HCT116 (cell line): ENCODE measurements around the gene CD2. TPM values are rescaled to one million over a fixed set of nuclear protein-coding genes. Genes with fewer than 3 reads are reported as not detected.

ENCODE experiments used
- ATAC-seq: fragments of 200-7000 bp; cut with Tn5 transposase; 2 replicates; pipeline ENCODE4 v1.9.1; 2020; ENCODE audit warnings: mild to moderate bottlenecking, moderate library complexity
- BruUV-seq: library from RNA; stranded (reverse); fragments of 400-500 nt; replicated peaks from 2 replicates; lab custom pipeline; 2021; lab: Mats Ljungman, UMichigan
- CTCF ChIA-PET: fragments of 300-600 bp; sonication (Branson Sonifier 250); formaldehyde crosslinking; loops from one replicate; lab custom pipeline; 2021; ENCODE audit warnings: antibody characterized with exemption; lab: Charles Lee
- POLR2A ChIA-PET: fragments of 300-600, 350-600 bp; sonication (Branson Sonifier 250); formaldehyde crosslinking; loops from one replicate; lab custom pipeline; 2021; ENCODE audit warnings: antibody characterized with exemption; lab: Charles Lee
- RAD21 ChIA-PET, 2 experiments: fragments of 300-600 bp; sonication (Branson Sonifier 250); formaldehyde crosslinking; loops; one replicate each; lab custom pipeline; 2023; ENCODE audit warnings: low total read pairs in 2 of 2; ENCODE audit not compliant: uncharacterized antibody in 2 of 2, unreplicated experiment in 2 of 2, low non-redundant PET in 1 of 2; lab: Charles Lee
- DNase-seq: peaks from one replicate; pipeline ENCODE4 v3.0.0-alpha.2; 2010; ENCODE audit warnings: low read depth, low spot score
- H2AFZ ChIP-seq: fragments of 200-600 bp; shearing (Covaris generic), sonication (generic); 2 replicates; pipeline ENCODE4 v1.6.1; 2017; ENCODE audit warnings: low read depth, mixed run types, mixed read lengths, antibody characterized with exemption, low read length; ENCODE audit not compliant: poor library complexity, severe bottlenecking
- H3K27ac ChIP-seq: 2 replicates; pipeline ENCODE4 v1.5.1; 2012; ENCODE audit warnings: low read depth, low read length
- H3K27me3 ChIP-seq: fragments of 200-600 bp; sonication (generic); 2 replicates; pipeline ENCODE4 v1.6.1; 2016; ENCODE audit warnings: mixed run types, low read length, mixed read lengths; ENCODE audit not compliant: insufficient read depth
- H3K36me3 ChIP-seq, 2 experiments: fragments of 200-500 bp in 1 of 2; fragments of 200-600 bp in 1 of 2; sonication (Bioruptor generic) in 1 of 2; sonication (generic) in 1 of 2; 2 replicates each; pipeline versions ENCODE4 v1.5.1 to v1.6.1; 2014 to 2016; ENCODE audit warnings: low read length in 2 of 2, inconsistent platforms in 1 of 2, mixed read lengths in 1 of 2, mixed run types in 1 of 2; ENCODE audit not compliant: insufficient read depth in 2 of 2, control insufficient read depth in 1 of 2
- H3K4me1 ChIP-seq, 2 experiments: fragments of 200-600 bp in 1 of 2; sonication (generic) in 1 of 2; 2 replicates each; pipeline versions ENCODE4 v1.5.1 to v1.6.1; 2012 to 2017; ENCODE audit warnings: low read length in 2 of 2, inconsistent platforms in 1 of 2, mild to moderate bottlenecking in 1 of 2, mixed read lengths in 1 of 2, mixed run types in 1 of 2, moderate library complexity in 1 of 2; ENCODE audit not compliant: insufficient read depth in 2 of 2, control insufficient read depth in 1 of 2
- H3K4me2 ChIP-seq: fragments of 200-600 bp; sonication (generic); 2 replicates; pipeline ENCODE4 v1.6.1; 2017; ENCODE audit warnings: mixed run types, low read length, mixed read lengths
- H3K4me3 ChIP-seq, 2 experiments: fragments of 200-600 bp in 1 of 2; sonication (generic) in 1 of 2; replicated peaks in 1 of 2; 2 replicates each; pipeline ENCODE4 v1.5.1; 2011 to 2016; ENCODE audit warnings: low read length in 2 of 2, control low read depth in 1 of 2, low read depth in 1 of 2, mild to moderate bottlenecking in 1 of 2, mixed read lengths in 1 of 2, mixed run types in 1 of 2
- H3K79me2 ChIP-seq: fragments of 200-600 bp; sonication (generic); 2 replicates; pipeline ENCODE4 v1.6.1; 2017; ENCODE audit warnings: mild to moderate bottlenecking, mixed run types, low read length, moderate library complexity, mixed read lengths; ENCODE audit not compliant: insufficient read depth
- H3K9ac ChIP-seq: fragments of 200-600 bp; sonication (generic); 2 replicates; pipeline ENCODE4 v1.6.1; 2016; ENCODE audit warnings: low read length, mixed read lengths
- H3K9me2 ChIP-seq: fragments of 200-600 bp; sonication (generic), shearing (Covaris generic); 2 replicates; pipeline ENCODE4 v1.6.1; 2017; ENCODE audit warnings: mixed run types, mild to moderate bottlenecking, moderate library complexity; ENCODE audit not compliant: insufficient read depth
- H3K9me3 ChIP-seq, 2 experiments: fragments of 200-500 bp in 1 of 2; fragments of 200-600 bp in 1 of 2; sonication (Bioruptor generic) in 1 of 2; sonication (generic) in 1 of 2; 2 replicates each; pipeline ENCODE4 v1.6.1; 2014 to 2017; ENCODE audit warnings: low read length in 2 of 2, mixed read lengths in 2 of 2, inconsistent platforms in 1 of 2, low read depth in 1 of 2, mild to moderate bottlenecking in 1 of 2, mixed run types in 1 of 2, moderate library complexity in 1 of 2; ENCODE audit not compliant: control insufficient read depth in 1 of 2, insufficient read depth in 1 of 2
- H4K20me1 ChIP-seq: fragments of 200-600 bp; sonication (generic), shearing (Covaris generic); 2 replicates; pipeline ENCODE4 v1.6.1; 2017; ENCODE audit warnings: mixed run types, mild to moderate bottlenecking, moderate library complexity; ENCODE audit not compliant: insufficient read depth
- ATF3 ChIP-seq: IDR thresholded peaks from 2 replicates; pipeline ENCODE4 v1.6.1; 2012
- CBX3 ChIP-seq: IDR thresholded peaks from 2 replicates; pipeline ENCODE4 v1.6.1; 2012; ENCODE audit warnings: low read depth
- EGR1 ChIP-seq: IDR thresholded peaks from 2 replicates; pipeline ENCODE4 v1.6.1; 2012; ENCODE audit warnings: low read depth
- EZH2phosphoT487 ChIP-seq: fragments of 200-600 bp; IDR thresholded peaks from 2 replicates; pipeline ENCODE4 v1.6.1; 2018; ENCODE audit warnings: antibody characterized with exemption, borderline replicate concordance
- FOSL1 ChIP-seq: IDR thresholded peaks from 2 replicates; pipeline ENCODE4 v1.6.1; 2012; ENCODE audit warnings: low read depth
- POLR2A ChIP-seq: IDR thresholded peaks from 2 replicates; pipeline ENCODE4 v1.7.0; 2011; ENCODE audit warnings: borderline replicate concordance; ENCODE audit not compliant: insufficient read depth, insufficient read length; ENCODE audit errors: extremely low read depth
- POLR2AphosphoS5 ChIP-seq: IDR thresholded peaks from 2 replicates; pipeline ENCODE4 v1.6.1; 2011; ENCODE audit warnings: mild to moderate bottlenecking, low read depth, low read length, moderate library complexity
- RAD21 ChIP-seq: IDR thresholded peaks from 2 replicates; pipeline ENCODE4 v1.6.1; 2012; ENCODE audit warnings: low read depth, mild to moderate bottlenecking
- ZFX ChIP-seq: fragments of 450-650 bp; IDR thresholded peaks from 2 replicates; pipeline ENCODE4 v1.6.1; 2017
- intact Hi-C: fragments of 100-400 bp; cut with micrococcal nuclease; formaldehyde crosslinking; loops from 2 replicates; pipeline ENCODE4 v1.10.0; 2022
- total RNA-seq: library from RNA; stranded (reverse); gene quantifications from one replicate; pipeline ENCODE4 v1.2.1, GENCODE V29; 2021; ENCODE audit not compliant: unreplicated experiment

Gene CD2
- total RNA-seq, 1 experiment from 2014 or later, result 0.57 TPM

- ChIA-PET POLR2A (no interaction called here), CTCF (no interaction called here), RAD21 (no interaction called here)
- H3K27ac ChIP-seq, result no peak overlapping the region
- H3K79me2 ChIP-seq, result no peaks in the 10 kb centered on the region
- H3K4me2 ChIP-seq, result no peak overlapping the region
- intact Hi-C loops, result no loop called here
- BruUV-seq, result no TSS peak
- no peaks in the 10 kb centered on the region for H3K36me3 ChIP-seq
- H3K27me3 ChIP-seq, result no peaks in the 10 kb centered on the region
- no peaks in the 10 kb centered on the region for H3K9me3 ChIP-seq
- no peak for DNase-seq
- no peaks in the 10 kb centered on the region for H3K9me2 ChIP-seq
- peak; percentile 79 for ATAC-seq
- no peak overlapping the region for H3K4me3 ChIP-seq
- H3K4me1 ChIP-seq, result no peaks in the 10 kb centered on the region
- TF ChIP-seq POLR2A (no peak), ATF3 (no peak), EGR1 (no peak), EZH2phosphoT487 (no peak), FOSL1 (no peak), POLR2AphosphoS5 (no peak), RAD21 (no peak)
- H2AFZ ChIP-seq, result no peak overlapping the region
- no peaks in the 10 kb centered on the region for H4K20me1 ChIP-seq
- H3K9ac ChIP-seq, result no peak overlapping the region
Observed at GRCh38 chr1:116711263-116711840, 42.9 kb upstream of the CD2 start.

- CTCF ChIA-PET, result interaction anchor here (1.2 kb wide), 1 partner anchor 13 kb away, joined by 3 read pairs; no protein-coding TSS in a partner anchor
- RAD21 ChIA-PET, result no interaction called here
- no peaks in the 10 kb centered on the region for H3K27me3 ChIP-seq
Observed at GRCh38 chr1:116712510-116712909, 41.7 kb upstream of the CD2 start.

More at GRCh38 chr1:116712510-116712909, 41.7 kb upstream of the CD2 start:
- no peak overlapping the region for H3K4me2 ChIP-seq
- intact Hi-C loops, result no loop called here
- BruUV-seq, result no TSS peak
- no peaks in the 10 kb centered on the region for H3K4me1 ChIP-seq
- no peak overlapping the region for H2AFZ ChIP-seq
- no peaks in the 10 kb centered on the region for H3K9me2 ChIP-seq
- no peaks in the 10 kb centered on the region for H3K36me3 ChIP-seq
- TF ChIP-seq CBX3 (no peak), EGR1 (no peak), ZFX (no peak), ATF3 (no peak), FOSL1 (no peak), POLR2A (no peak)
- no peak overlapping the region for H3K27ac ChIP-seq
- ATAC-seq (no peak), DNase-seq (no peak)
- POLR2A ChIA-PET, result no interaction called here
- H4K20me1 ChIP-seq, result no peaks in the 10 kb centered on the region
- no peaks in the 10 kb centered on the region for H3K79me2 ChIP-seq
- no peaks in the 10 kb centered on the region for H3K9me3 ChIP-seq
- no peak overlapping the region for H3K9ac ChIP-seq
- H3K4me3 ChIP-seq, result no peak overlapping the region
